B cell (primary cell): ENCODE results near the gene LRBA.

ENCODE experiments used
- EZH2 ChIP-seq: IDR thresholded peaks from 2 replicates; pipeline ENCODE4 v1.6.1; 2012; ENCODE audit warnings: borderline replicate concordance, low read depth, mild to moderate bottlenecking, moderate library complexity, low read length; ENCODE audit not compliant: insufficient read depth, poor library complexity, severe bottlenecking
- TF ChIP-seq, protein P1 (sequence below): fragments of 200-600 bp; IDR thresholded peaks from one replicate; pipeline ENCODE4 v1.8.0; 2022; ENCODE audit warnings: antibody characterized with exemption, mild to moderate bottlenecking

DNA sequence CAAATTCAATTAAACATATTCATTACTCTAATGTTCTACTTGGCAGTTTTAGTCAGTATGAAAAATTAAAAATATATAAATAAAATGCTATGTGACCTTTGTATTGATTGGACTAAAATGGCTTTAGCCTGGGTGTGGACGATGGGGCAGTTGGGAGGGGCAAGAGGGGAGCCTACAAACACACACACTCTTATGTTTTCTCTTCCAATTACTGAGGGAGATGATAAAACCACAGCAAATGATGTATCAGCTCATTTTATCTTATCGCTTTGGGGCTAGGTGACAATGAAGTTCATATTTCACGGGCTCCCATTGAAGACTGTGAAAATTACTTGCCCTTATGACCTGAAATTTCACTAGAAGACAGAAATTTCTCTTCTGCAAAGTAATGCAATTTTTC lies 517.5 kb downstream of the LRBA start:
- TF ChIP-seq, protein P1, sequence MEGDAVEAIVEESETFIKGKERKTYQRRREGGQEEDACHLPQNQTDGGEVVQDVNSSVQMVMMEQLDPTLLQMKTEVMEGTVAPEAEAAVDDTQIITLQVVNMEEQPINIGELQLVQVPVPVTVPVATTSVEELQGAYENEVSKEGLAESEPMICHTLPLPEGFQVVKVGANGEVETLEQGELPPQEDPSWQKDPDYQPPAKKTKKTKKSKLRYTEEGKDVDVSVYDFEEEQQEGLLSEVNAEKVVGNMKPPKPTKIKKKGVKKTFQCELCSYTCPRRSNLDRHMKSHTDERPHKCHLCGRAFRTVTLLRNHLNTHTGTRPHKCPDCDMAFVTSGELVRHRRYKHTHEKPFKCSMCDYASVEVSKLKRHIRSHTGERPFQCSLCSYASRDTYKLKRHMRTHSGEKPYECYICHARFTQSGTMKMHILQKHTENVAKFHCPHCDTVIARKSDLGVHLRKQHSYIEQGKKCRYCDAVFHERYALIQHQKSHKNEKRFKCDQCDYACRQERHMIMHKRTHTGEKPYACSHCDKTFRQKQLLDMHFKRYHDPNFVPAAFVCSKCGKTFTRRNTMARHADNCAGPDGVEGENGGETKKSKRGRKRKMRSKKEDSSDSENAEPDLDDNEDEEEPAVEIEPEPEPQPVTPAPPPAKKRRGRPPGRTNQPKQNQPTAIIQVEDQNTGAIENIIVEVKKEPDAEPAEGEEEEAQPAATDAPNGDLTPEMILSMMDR = no peak
- TF ChIP-seq EZH2 = no peak
